Activated CD4-positive, alpha-beta memory T cell treated with anti-CD3 and anti-CD28 coated beads for 36 hours (primary cell): ENCODE results near the gene PGBD5. TPM values are rescaled to one million over a fixed set of nuclear protein-coding genes. Genes with fewer than 3 reads are reported as not detected.

ENCODE experiments used
- CTCF ChIA-PET: fragments of 350-600 bp; sonication (Branson Sonifier 250); formaldehyde crosslinking; loops from one replicate; lab custom pipeline; 2021; ENCODE audit warnings: antibody characterized with exemption, inconsistent platforms; lab: Charles Lee
- POLR2A ChIA-PET: fragments of 350-600 bp; sonication (Branson Sonifier 250); formaldehyde crosslinking; loops from one replicate; lab custom pipeline; 2021; ENCODE audit warnings: antibody characterized with exemption; lab: Charles Lee
- DNase-seq: peaks from one replicate; pipeline ENCODE4 v3.0.0-alpha.2; 2020
- H3K27ac Mint-ChIP-seq: one replicate; pipeline ENCODE4 v1.8.0; 2021; ENCODE audit warnings: mixed read lengths
- H3K27me3 Mint-ChIP-seq: one replicate; pipeline ENCODE4 v1.8.0; 2021; ENCODE audit warnings: mixed read lengths
- H3K36me3 Mint-ChIP-seq: one replicate; pipeline ENCODE4 v1.8.0; 2021; ENCODE audit warnings: mixed read lengths
- H3K4me1 Mint-ChIP-seq: one replicate; pipeline ENCODE4 v1.8.0; 2021; ENCODE audit warnings: low read depth, mixed read lengths
- H3K4me3 Mint-ChIP-seq: one replicate; pipeline ENCODE4 v1.8.0; 2021; ENCODE audit warnings: mild to moderate bottlenecking, mixed read lengths
- H3K9me3 Mint-ChIP-seq: one replicate; pipeline ENCODE4 v1.8.0; 2021; ENCODE audit warnings: mixed read lengths
- intact Hi-C: fragments of 100-400 bp; cut with micrococcal nuclease; formaldehyde crosslinking; loops from one replicate; pipeline ENCODE4 v1.15.1; 2023
- total RNA-seq, 2 experiments: library from RNA; stranded (reverse); gene quantifications; one replicate each; pipeline ENCODE4 v1.2.3, GENCODE V29; 2021

PGBD5 gene
- total RNA-seq, 2 experiments from 2014 or later = 0.02 TPM; not detected in 1

DNA sequence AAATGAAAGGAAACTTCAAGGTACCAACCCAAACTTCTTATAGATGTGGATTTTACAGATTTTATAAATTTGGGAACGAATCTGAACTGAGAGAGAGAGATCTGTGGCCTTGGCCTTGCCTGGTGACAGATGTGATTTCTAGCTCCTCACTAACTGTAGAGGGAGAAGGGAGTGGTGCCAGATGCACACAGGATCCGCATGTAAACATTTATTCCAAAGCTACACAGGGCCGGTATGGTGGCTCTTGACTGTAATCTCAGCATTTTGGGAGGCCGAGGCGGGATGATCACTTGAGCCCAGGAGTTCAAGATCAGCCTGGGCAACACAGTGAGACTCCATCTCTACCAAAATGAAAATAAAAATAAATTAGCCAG is 77.1 kb downstream of the PGBD5 start:
- H3K9me3 Mint-ChIP-seq = no peaks in the 10 kb centered on the region
- H3K27ac Mint-ChIP-seq = no peak overlapping the region
- POLR2A ChIA-PET = no interaction called here
- DNase-seq = no peak
- intact Hi-C loops = no loop called here
- H3K27me3 Mint-ChIP-seq = peaks cover 8% of the 10 kb centered on the region
- no peak overlapping the region for H3K4me3 Mint-ChIP-seq
- H3K36me3 Mint-ChIP-seq = no peaks in the 10 kb centered on the region
- CTCF ChIA-PET = no interaction called here
- no peaks in the 10 kb centered on the region for H3K4me1 Mint-ChIP-seq

DNA sequence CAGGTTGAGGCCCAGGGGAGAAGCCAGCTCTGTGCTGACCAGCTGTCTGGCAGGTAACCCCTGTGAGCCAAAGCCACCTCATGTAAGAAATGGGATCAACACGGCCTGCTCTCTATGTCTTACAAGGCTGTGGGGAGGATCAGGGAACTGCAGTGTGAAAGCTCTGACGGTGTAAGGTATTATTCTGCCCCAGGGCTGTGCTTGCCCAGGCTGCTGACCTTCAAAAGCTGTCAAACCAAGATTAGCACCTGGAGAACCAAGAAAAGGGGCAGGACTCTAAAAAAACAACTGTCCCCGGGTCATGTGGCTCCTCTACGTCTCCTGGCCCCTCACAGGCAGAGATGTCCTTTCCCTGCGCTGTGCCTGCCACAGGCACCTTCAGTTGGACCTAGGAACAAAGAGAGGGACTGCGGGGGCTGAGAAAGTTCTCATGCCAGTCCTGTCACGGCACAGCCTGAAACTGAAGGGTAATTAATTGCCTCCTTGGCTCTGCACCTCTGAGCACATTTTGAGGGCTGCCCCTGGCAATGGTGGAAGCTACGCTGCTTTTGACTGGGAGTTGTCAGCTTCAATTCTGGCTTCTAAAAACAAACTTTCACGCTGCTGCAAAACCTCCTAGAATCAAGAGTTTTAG is 77.6 kb downstream of the PGBD5 start:
- H3K27ac Mint-ChIP-seq = no peak overlapping the region
- H3K27me3 Mint-ChIP-seq = peaks cover 8% of the 10 kb centered on the region
- no peak overlapping the region for H3K4me3 Mint-ChIP-seq
- H3K36me3 Mint-ChIP-seq = no peaks in the 10 kb centered on the region
- no peaks in the 10 kb centered on the region for H3K4me1 Mint-ChIP-seq
- POLR2A ChIA-PET = no interaction called here
- intact Hi-C loops = no loop called here
- no peaks in the 10 kb centered on the region for H3K9me3 Mint-ChIP-seq
- DNase-seq = no peak
- CTCF ChIA-PET = no interaction called here

DNA sequence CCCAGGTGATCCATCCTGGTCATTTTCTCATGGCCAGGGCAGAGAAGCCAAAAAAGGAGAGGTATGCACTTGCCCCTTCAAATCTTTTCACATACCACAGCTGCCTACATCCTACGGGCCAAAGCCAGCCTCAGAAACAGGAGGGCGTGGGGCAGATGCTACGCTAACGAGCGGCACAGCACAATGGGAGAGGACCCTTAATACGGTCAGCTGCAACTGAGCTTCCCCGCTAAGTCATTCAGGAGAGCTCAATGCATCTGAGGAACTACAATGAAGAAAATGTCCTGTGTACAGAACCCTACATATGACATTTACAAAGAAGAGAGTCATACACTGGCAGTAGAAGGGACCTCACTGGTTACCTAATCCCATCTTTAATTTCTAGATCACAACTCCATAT is 78.2 kb downstream of the PGBD5 start:
- peaks cover 10% of the 10 kb centered on the region for H3K27me3 Mint-ChIP-seq
- DNase-seq = no peak
- H3K36me3 Mint-ChIP-seq = no peaks in the 10 kb centered on the region
- H3K27ac Mint-ChIP-seq = no peak overlapping the region
- H3K4me1 Mint-ChIP-seq = no peaks in the 10 kb centered on the region
- ChIA-PET POLR2A (no interaction called here), CTCF (no interaction called here)
- intact Hi-C loops = no loop called here
- H3K4me3 Mint-ChIP-seq = no peak overlapping the region
- H3K9me3 Mint-ChIP-seq = no peaks in the 10 kb centered on the region

DNA sequence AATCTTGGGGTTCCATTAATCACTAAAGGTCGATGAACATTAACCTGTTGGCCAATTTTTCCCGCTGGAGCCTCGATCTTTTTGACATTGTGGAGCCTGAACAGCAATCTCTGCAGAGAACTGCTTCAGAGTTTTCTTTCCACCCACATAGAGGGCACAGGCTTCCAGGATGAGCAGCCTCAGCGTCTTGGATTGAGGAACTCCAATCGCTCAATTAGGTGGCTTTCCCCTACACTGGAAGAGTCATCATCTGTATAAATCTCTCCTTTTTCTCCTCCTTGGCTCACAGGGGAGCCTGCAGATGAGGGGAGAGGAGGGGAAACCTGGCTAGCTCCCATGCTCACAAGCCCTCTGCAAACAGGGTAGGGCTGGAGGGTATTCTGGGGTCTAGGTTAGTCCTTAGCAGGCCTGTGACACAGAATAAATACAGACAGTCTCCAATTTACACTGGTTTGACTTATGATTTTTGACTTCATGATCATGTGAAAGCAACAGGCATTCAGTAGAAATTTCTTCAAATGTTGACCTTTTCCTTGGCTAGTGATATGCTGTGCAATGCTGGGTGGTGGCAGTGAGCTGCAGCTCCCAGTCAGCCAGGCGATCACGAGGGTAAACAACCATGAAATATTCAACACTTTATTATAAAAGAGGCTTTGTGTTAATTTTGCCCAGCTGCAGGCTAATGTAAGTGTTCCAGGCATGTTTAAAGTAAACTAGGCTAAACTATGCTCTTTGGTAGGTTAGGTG is 80.8 kb downstream of the PGBD5 start:
- Mint-ChIP-seq H3K4me1 (no peaks in the 10 kb centered on the region), H3K36me3 (no peaks in the 10 kb centered on the region), H3K27me3 (peaks cover 10% of the 10 kb centered on the region), H3K4me3 (no peak overlapping the region), H3K27ac (no peak overlapping the region), H3K9me3 (no peaks in the 10 kb centered on the region)
- POLR2A ChIA-PET = no interaction called here
- intact Hi-C loops = no loop called here
- CTCF ChIA-PET = no interaction called here
- no peak for DNase-seq

DNA sequence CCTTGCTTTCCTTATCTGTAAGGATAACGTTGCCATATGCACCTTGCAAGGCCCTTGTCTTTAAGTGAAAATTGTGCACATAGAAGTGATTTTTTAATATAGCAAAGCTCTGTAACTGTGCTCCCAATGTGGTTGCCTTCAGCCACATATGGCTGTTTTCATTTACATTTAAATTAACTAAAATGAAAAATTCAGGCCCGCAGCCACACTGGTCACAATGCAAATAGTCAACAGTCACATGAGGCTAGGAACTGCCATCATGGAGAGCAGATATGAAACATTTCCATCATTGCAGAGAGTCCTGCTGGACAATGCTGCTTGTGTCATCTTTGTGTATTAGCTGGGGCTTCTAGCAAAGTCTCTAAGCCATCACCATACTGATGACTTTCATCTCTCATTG is 83.4 kb downstream of the PGBD5 start:
- Mint-ChIP-seq H3K36me3 (no peaks in the 10 kb centered on the region), H3K4me1 (no peaks in the 10 kb centered on the region), H3K27me3 (peaks cover 7% of the 10 kb centered on the region), H3K9me3 (no peaks in the 10 kb centered on the region), H3K4me3 (no peak overlapping the region), H3K27ac (no peak overlapping the region)
- ChIA-PET POLR2A (no interaction called here), CTCF (no interaction called here)
- DNase-seq = no peak
- intact Hi-C loops = no loop called here

DNA sequence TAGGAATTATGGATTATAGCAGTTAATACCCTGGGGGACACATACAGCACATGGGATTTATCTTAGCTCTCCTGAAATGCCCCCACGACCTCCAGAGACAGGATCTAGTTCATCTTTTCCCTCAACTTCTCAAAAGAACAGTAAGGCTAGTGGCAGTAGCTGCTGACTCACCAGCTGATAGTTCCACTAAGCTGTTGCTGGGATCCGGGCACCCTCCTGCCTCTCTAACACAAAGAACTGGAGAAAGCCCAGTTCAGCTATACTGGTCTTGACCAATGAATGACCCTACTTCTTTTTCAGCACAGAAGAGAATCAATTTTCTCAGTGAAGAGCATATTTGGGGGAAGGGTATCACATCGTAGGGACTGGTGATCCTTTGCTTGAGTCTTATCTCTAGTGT is 84.1 kb downstream of the PGBD5 start:
- peaks cover 7% of the 10 kb centered on the region for H3K27me3 Mint-ChIP-seq
- CTCF ChIA-PET = no interaction called here
- POLR2A ChIA-PET = no interaction called here
- H3K9me3 Mint-ChIP-seq = no peaks in the 10 kb centered on the region
- H3K4me1 Mint-ChIP-seq = no peaks in the 10 kb centered on the region
- H3K27ac Mint-ChIP-seq = no peak overlapping the region
- DNase-seq = no peak
- H3K4me3 Mint-ChIP-seq = no peak overlapping the region
- intact Hi-C loops = no loop called here
- H3K36me3 Mint-ChIP-seq = no peaks in the 10 kb centered on the region

DNA sequence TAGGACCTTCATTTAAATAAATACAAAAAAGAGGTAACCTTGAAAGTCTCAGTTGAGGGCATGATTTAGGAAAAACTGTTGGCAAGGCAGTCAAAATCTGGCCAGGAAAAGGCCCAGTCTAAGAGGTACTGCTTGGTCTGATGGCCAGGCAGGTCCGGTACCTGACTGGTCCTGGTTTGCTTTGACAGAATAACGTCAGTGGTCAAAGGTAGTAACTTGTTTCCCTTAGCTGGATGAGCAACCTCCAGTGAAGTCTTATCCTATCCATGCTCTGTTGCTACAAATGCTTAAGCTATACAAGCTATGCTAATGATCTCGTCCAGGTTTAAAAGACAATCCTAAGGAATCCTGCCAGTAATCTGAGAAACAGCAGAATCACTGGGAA is 85.0 kb downstream of the PGBD5 start:
- ChIA-PET POLR2A (no interaction called here), CTCF (no interaction called here)
- Mint-ChIP-seq H3K9me3 (no peaks in the 10 kb centered on the region), H3K4me1 (no peaks in the 10 kb centered on the region), H3K27ac (no peak overlapping the region), H3K4me3 (no peak overlapping the region), H3K27me3 (peaks cover 6% of the 10 kb centered on the region), H3K36me3 (no peaks in the 10 kb centered on the region)
- intact Hi-C loops = no loop called here
- no peak for DNase-seq

DNA sequence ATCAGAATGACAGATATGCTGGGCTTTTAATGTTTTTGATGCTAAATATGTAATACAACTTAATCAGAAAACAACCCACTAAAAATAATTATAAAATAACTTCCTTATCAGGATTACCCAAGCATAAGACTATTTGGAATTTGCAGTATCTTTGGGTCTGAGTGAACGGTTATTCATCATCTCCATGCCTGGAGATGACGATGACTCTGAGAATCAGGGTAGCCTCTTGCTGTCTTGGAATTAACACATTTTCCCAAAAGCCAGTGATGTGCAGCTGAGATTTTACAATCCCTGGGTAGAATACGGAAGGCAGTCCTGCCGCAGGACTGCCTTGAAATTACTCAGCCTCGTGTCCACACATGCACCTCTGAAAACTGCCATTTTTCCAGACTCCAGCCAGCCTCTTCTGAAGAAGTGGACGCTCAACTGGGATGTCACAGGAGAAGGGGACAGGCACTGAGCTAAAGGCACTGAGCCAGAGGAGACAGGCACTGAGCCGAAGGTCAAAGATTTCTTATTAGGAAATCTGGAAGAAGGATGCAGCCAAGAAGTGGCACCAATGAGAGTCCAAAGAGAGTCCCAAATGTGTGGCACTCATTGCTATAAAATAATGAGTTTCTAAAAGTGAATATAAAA is 85.5 kb downstream of the PGBD5 start:
- H3K4me1 Mint-ChIP-seq = no peaks in the 10 kb centered on the region
- no peak overlapping the region for H3K27ac Mint-ChIP-seq
- no peak overlapping the region for H3K4me3 Mint-ChIP-seq
- H3K9me3 Mint-ChIP-seq = no peaks in the 10 kb centered on the region
- H3K27me3 Mint-ChIP-seq = peaks cover 7% of the 10 kb centered on the region
- H3K36me3 Mint-ChIP-seq = no peaks in the 10 kb centered on the region
- intact Hi-C loops = no loop called here
- DNase-seq = no peak
- POLR2A ChIA-PET = no interaction called here
- CTCF ChIA-PET = no interaction called here

DNA sequence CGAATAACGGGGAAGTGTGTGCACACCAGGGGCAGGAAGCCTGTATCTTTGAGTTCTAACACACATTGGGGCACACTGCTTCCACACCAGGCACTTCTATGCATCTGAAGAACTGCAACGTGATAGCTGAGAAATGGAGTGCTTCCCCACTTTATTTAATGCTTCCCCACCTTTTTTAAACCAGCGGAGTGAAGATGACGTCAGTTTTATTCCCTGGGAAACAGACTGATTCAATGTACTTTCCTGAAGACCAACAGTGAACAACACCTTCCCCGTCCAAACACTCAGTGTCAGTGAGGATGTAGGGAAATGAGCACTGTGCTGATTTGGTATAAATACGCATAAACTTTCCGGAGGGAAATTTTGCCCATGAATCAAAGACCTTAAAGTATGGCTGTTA is 87.1 kb downstream of the PGBD5 start:
- CTCF ChIA-PET = no interaction called here
- Mint-ChIP-seq H3K27me3 (peaks cover 6% of the 10 kb centered on the region), H3K4me3 (no peak overlapping the region), H3K9me3 (no peaks in the 10 kb centered on the region), H3K4me1 (no peaks in the 10 kb centered on the region), H3K36me3 (no peaks in the 10 kb centered on the region), H3K27ac (no peak overlapping the region)
- no peak for DNase-seq
- intact Hi-C loops = no loop called here
- POLR2A ChIA-PET = no interaction called here

DNA sequence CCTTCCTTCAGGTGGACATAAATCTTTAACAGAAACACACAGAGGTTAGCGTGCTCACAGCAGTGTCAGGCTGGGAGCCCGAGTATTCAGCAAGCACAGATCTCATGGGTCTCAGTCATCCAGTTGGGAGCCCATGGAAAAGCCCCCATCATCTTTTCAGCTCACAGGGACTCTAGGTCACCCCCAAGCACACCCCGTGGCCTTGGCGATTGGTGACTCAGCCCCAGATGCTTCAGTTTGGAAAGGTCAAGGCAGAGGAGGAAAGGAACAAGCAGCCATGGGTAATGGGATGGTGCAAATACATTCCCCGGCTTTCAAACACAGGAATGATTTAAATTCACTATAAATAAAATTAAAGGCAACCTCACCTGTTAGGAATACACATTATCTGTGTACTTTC is 88.9 kb downstream of the PGBD5 start:
- intact Hi-C loops = no loop called here
- Mint-ChIP-seq H3K4me1 (no peaks in the 10 kb centered on the region), H3K4me3 (no peak overlapping the region), H3K36me3 (no peaks in the 10 kb centered on the region), H3K9me3 (no peaks in the 10 kb centered on the region), H3K27me3 (peaks cover 9% of the 10 kb centered on the region), H3K27ac (no peak overlapping the region)
- ChIA-PET CTCF (no interaction called here), POLR2A (no interaction called here)
- DNase-seq = no peak

DNA sequence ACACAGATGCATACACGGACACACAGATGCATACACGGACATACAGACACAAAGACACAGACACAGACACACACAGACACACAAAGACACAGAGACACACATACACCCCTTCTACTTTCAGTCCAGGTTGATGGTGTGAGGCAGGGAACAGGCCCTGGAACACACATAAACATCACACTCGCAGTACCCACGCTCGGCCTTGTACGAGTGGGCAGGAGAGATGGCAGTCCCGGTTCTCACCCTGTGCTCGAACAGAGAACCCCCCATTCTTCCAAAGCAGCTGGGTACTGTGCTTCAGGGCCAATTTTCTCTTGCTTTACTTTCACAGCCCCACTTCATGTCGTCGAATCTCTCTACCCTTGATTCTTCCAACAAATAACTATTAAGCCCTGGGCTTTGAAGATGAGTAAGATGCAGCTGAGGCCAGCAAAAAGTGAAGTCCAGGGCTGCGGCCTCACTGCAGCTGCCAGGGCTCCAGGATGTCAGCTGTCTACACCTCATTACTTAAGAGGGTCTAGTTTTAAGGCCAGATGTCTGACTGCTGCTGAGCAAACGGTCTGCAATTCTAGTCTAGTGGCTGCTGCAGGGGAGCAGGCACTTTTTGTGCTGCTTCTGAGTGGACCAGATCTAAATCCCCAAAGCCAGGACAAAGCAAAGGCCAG is 90.1 kb downstream of the PGBD5 start:
- Mint-ChIP-seq H3K4me3 (no peak overlapping the region), H3K27me3 (peaks cover 10% of the 10 kb centered on the region), H3K4me1 (no peaks in the 10 kb centered on the region), H3K36me3 (no peaks in the 10 kb centered on the region), H3K9me3 (no peaks in the 10 kb centered on the region), H3K27ac (no peak overlapping the region)
- ChIA-PET POLR2A (no interaction called here), CTCF (no interaction called here)
- intact Hi-C loops = no loop called here
- DNase-seq = no peak

DNA sequence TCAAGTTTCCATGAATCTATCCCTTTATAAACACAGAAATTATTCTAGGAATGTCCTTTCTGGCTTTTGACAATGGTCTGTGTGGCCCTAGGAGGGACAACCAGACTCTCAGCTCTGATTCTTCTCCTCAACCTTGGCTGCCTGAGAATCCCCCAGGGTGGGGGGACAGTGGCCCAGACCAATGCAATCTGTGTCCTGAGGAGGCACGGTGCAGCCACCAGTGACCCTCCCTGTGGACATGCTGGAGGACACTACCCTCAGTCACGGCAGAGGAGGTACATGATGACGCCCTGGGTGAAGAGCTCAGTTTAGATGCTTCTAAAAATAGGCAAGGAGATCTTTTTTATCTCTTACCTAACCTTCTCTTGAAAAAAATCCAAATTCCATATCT is 91.7 kb downstream of the PGBD5 start:
- POLR2A ChIA-PET = no interaction called here
- Mint-ChIP-seq H3K4me1 (no peaks in the 10 kb centered on the region), H3K36me3 (no peaks in the 10 kb centered on the region), H3K9me3 (no peaks in the 10 kb centered on the region), H3K4me3 (no peak overlapping the region), H3K27me3 (peaks cover 10% of the 10 kb centered on the region), H3K27ac (no peak overlapping the region)
- DNase-seq = no peak
- intact Hi-C loops = no loop called here
- CTCF ChIA-PET = no interaction called here
